OCI-LY1 (cell line): Measurements from ENCODE around the gene MYO5B.

ENCODE experiments used
- H2AFZ ChIP-seq: fragments of 200-600 bp; sonication (generic), shearing (Covaris generic); 2 replicates; pipeline ENCODE4 v1.6.0; 2014; ENCODE audit warnings: antibody characterized with exemption, mild to moderate bottlenecking, low read length
- H3F3A ChIP-seq: fragments of 200-600 bp; sonication (generic), shearing (Covaris generic); 2 replicates; pipeline ENCODE4 v1.6.0; 2014; ENCODE audit warnings: mild to moderate bottlenecking, antibody characterized with exemption, low read length, moderate library complexity; ENCODE audit not compliant: insufficient read depth
- H3K27ac ChIP-seq: fragments of 200-600 bp; sonication (generic); 2 replicates; pipeline ENCODE4 v1.5.1; 2014; ENCODE audit warnings: low read length, mixed run types, mild to moderate bottlenecking, low read depth; ENCODE audit not compliant: poor library complexity, severe bottlenecking
- H3K27me3 ChIP-seq: fragments of 200-600 bp; sonication (generic); 2 replicates; pipeline ENCODE4 v1.6.0; 2014; ENCODE audit warnings: antibody characterized with exemption, mild to moderate bottlenecking, low read length, moderate library complexity; ENCODE audit not compliant: insufficient read depth
- H3K36me3 ChIP-seq: fragments of 200-600 bp; sonication (generic); 2 replicates; pipeline ENCODE4 v1.6.1; 2014; ENCODE audit warnings: mild to moderate bottlenecking, antibody characterized with exemption, low read length, moderate library complexity, mixed read lengths; ENCODE audit not compliant: insufficient read depth
- H3K4me1 ChIP-seq: fragments of 200-600 bp; sonication (generic); 2 replicates; pipeline ENCODE4 v1.5.1; 2014; ENCODE audit warnings: mild to moderate bottlenecking, low read length, moderate library complexity; ENCODE audit not compliant: insufficient read depth, severe bottlenecking
- H3K4me2 ChIP-seq: fragments of 200-600 bp; sonication (generic), shearing (Covaris generic); 2 replicates; pipeline ENCODE4 v1.6.1; 2014; ENCODE audit warnings: low read length
- H3K4me3 ChIP-seq: fragments of 200-600 bp; sonication (generic); 2 replicates; pipeline ENCODE4 v1.5.1; 2014; ENCODE audit warnings: low read length, low read depth, mild to moderate bottlenecking, mixed read lengths; ENCODE audit not compliant: poor library complexity, severe bottlenecking
- H3K79me2 ChIP-seq: fragments of 200-600 bp; shearing (Covaris generic); 2 replicates; pipeline ENCODE4 v1.6.1; 2016; ENCODE audit warnings: mixed run types, low read length, mixed read lengths; ENCODE audit not compliant: insufficient read depth
- H3K9ac ChIP-seq: fragments of 200-600 bp; sonication (generic), shearing (Covaris generic); 2 replicates; pipeline ENCODE4 v1.6.1; 2014; ENCODE audit warnings: mild to moderate bottlenecking, low read length, mixed read lengths
- H3K9me2 ChIP-seq: fragments of 200-600 bp; sonication (generic), shearing (Covaris generic); 2 replicates; pipeline ENCODE4 v1.6.1; 2014; ENCODE audit warnings: low read depth, mild to moderate bottlenecking, low read length, mixed read lengths
- H3K9me3 ChIP-seq: fragments of 200-600 bp; shearing (Covaris generic); 2 replicates; pipeline ENCODE4 v1.6.1; 2014; ENCODE audit warnings: low read length, mixed read lengths
- H4K20me1 ChIP-seq: fragments of 200-600 bp; sonication (generic), shearing (Covaris generic); 2 replicates; pipeline ENCODE4 v1.6.0; 2016; ENCODE audit warnings: mild to moderate bottlenecking, low read length; ENCODE audit not compliant: insufficient read depth
- CTCF ChIP-seq: fragments of 200-600 bp; sonication (generic), shearing (Covaris generic); IDR thresholded peaks from 2 replicates; pipeline ENCODE4 v1.5.1; 2017; ENCODE audit warnings: mild to moderate bottlenecking, antibody characterized with exemption, low read length, moderate library complexity, mixed read lengths
- EZH2 ChIP-seq: fragments of 200-600 bp; sonication (generic), shearing (Covaris generic); IDR thresholded peaks from 2 replicates; pipeline ENCODE4 v1.8.0; 2017; ENCODE audit warnings: borderline replicate concordance, mixed run types, mild to moderate bottlenecking, antibody characterized with exemption, low read length, moderate library complexity, mixed read lengths

The MYO5B gene

GRCh38 chr18:50119296-50119695 is 75.7 kb downstream of the MYO5B start:
- H2AFZ ChIP-seq, result no peak overlapping the region

GRCh38 chr18:50117863-50118262 is 77.1 kb downstream of the MYO5B start:
- Histone ChIP-seq H3K27ac (no peak overlapping the region), H3K9me2 (no peaks in the 10 kb centered on the region), H3K9ac (no peak overlapping the region), H3F3A (no peaks in the 10 kb centered on the region), H3K27me3 (no peaks in the 10 kb centered on the region), H3K4me1 (no peaks in the 10 kb centered on the region), H3K4me3 (no peak overlapping the region), H2AFZ (no peak overlapping the region), H3K79me2 (no peaks in the 10 kb centered on the region), H3K9me3 (no peaks in the 10 kb centered on the region), H3K36me3 (no peaks in the 10 kb centered on the region), H3K4me2 (no peak overlapping the region), H4K20me1 (no peaks in the 10 kb centered on the region)
- TF ChIP-seq CTCF (no peak), EZH2 (no peak)

More at GRCh38 chr18:50119296-50119695, 75.7 kb downstream of the MYO5B start:
- no peaks in the 10 kb centered on the region for H3K27me3 ChIP-seq
- H3K4me1 ChIP-seq, result no peaks in the 10 kb centered on the region
- no peaks in the 10 kb centered on the region for H3F3A ChIP-seq
- no peak overlapping the region for H3K9ac ChIP-seq
- no peaks in the 10 kb centered on the region for H3K36me3 ChIP-seq
- H3K9me2 ChIP-seq, result no peaks in the 10 kb centered on the region
- H3K79me2 ChIP-seq, result no peaks in the 10 kb centered on the region
- H3K4me3 ChIP-seq, result no peak overlapping the region
- H3K27ac ChIP-seq, result no peak overlapping the region
- no peaks in the 10 kb centered on the region for H4K20me1 ChIP-seq
- no peaks in the 10 kb centered on the region for H3K9me3 ChIP-seq
- TF ChIP-seq CTCF (no peak), EZH2 (no peak)
- no peak overlapping the region for H3K4me2 ChIP-seq

- Histone ChIP-seq H3K4me2 (no peak overlapping the region), H2AFZ (no peak overlapping the region), H3K27me3 (no peaks in the 10 kb centered on the region), H3K9ac (no peak overlapping the region), H3K4me3 (no peak overlapping the region), H3F3A (no peaks in the 10 kb centered on the region), H3K79me2 (no peaks in the 10 kb centered on the region), H4K20me1 (no peaks in the 10 kb centered on the region), H3K36me3 (no peaks in the 10 kb centered on the region), H3K9me2 (no peaks in the 10 kb centered on the region), H3K27ac (no peak overlapping the region), H3K4me1 (no peaks in the 10 kb centered on the region), H3K9me3 (no peaks in the 10 kb centered on the region)
- TF ChIP-seq EZH2, result no peak
- TF ChIP-seq CTCF, result no peak
Observed at GRCh38 chr18:50115095-50115494, 79.9 kb downstream of the MYO5B start.
